ENCODE measurements around the gene NRN1.
A peak's percentile ranks its signal among the peaks of the same experiment; 100 is the strongest.

NRN1 gene

GRCh38 chr6:6003621-6004366, 2.9 kb downstream of the NRN1 start:
- Histone ChIP-seq H3K27ac (peak overlapping the region in 15 of 21 experiments; percentile 2 to 85 (median 67)), H3K4me3 (peak overlapping the region; percentile 22 to 54 (median 36))

- H3K27ac ChIP-seq, result peak overlapping the region in 12 of 21 experiments; percentile 17 to 85 (median 68)
- peak overlapping the region; percentile 22 to 54 (median 36) for H3K4me3 ChIP-seq
Measured at GRCh38 chr6:6002848-6003620, 3.7 kb downstream of the NRN1 start.

GRCh38 chr6:6002005-6002847, 4.5 kb downstream of the NRN1 start:
- Histone ChIP-seq H3K4me3 (no peak overlapping the region), H3K27ac (no peak overlapping the region)

- no peak overlapping the region for H3K4me3 ChIP-seq
- H3K27ac ChIP-seq, result no peak overlapping the region
Measured at GRCh38 chr6:6001443-6001842, 5.3 kb downstream of the NRN1 start.

- Histone ChIP-seq H3K27ac (peak overlapping the region in 11 of 21 experiments; percentile 1 to 86 (median 65)), H3K4me3 (peak overlapping the region in 2 of 7 experiments; percentile 12 to 19)
Measured at GRCh38 chr6:5999688-6000608, 6.8 kb downstream of the NRN1 start.

- H3K4me3 ChIP-seq, result peak overlapping the region in 4 of 7 experiments; percentile 12 to 19 (median 16)
- peak overlapping the region in 13 of 21 experiments; percentile 1 to 86 (median 65) for H3K27ac ChIP-seq
Measured at GRCh38 chr6:5998711-5999687, 7.7 kb downstream of the NRN1 start.

- Histone ChIP-seq H3K27ac (peak overlapping the region in 12 of 21 experiments; percentile 1 to 86 (median 66)), H3K4me3 (peak overlapping the region in 1 of 7 experiments; percentile 12)
Measured at GRCh38 chr6:5998236-5998635, 8.5 kb downstream of the NRN1 start.

- Histone ChIP-seq H3K4me3 (peak overlapping the region; percentile 48 to 64 (median 55)), H3K27ac (peak overlapping the region in 18 of 21 experiments; percentile 13 to 86 (median 66))
Measured at GRCh38 chr6:5997420-5997987, 9.2 kb downstream of the NRN1 start.

GRCh38 chr6:5996714-5997419, 9.9 kb downstream of the NRN1 start:
- peak overlapping the region; percentile 48 to 64 (median 55) for H3K4me3 ChIP-seq
- H3K27ac ChIP-seq, result peak overlapping the region in 18 of 21 experiments; percentile 13 to 86 (median 66)

- H3K27ac ChIP-seq, result peak overlapping the region in 17 of 21 experiments; percentile 13 to 86 (median 67)
- H3K4me3 ChIP-seq, result peak overlapping the region; percentile 48 to 64 (median 55)
Measured at GRCh38 chr6:5995949-5996713, 10.6 kb downstream of the NRN1 start.

DNA sequence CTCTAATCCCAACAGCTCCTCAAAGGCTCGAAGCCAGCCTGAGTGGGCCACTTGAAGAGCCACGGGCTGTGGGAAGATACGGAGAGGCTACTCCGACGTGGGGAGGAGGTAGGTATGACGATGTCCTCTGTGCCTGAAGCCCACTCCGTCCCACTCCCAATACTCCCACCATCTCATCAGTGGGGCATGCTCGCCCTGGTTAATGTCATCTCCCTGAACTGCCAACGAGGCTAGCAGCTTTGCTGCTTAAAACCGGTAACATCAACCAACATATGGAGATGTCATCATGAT, 11.1 kb downstream of the NRN1 start:
- peak overlapping the region in 4 of 7 experiments; percentile 55 to 64 (median 62) for H3K4me3 ChIP-seq
- peak overlapping the region in 8 of 21 experiments; percentile 36 to 86 (median 72) for H3K27ac ChIP-seq

GRCh38 chr6:5994999-5995657, 11.6 kb downstream of the NRN1 start:
- Histone ChIP-seq H3K27ac (peak overlapping the region in 1 of 21 experiments; percentile 51), H3K4me3 (no peak overlapping the region)

GRCh38 chr6:5994234-5994998, 12.3 kb downstream of the NRN1 start:
- no peak overlapping the region for H3K4me3 ChIP-seq
- H3K27ac ChIP-seq, result no peak overlapping the region

GRCh38 chr6:5992551-5993225, 14.0 kb downstream of the NRN1 start:
- Histone ChIP-seq H3K27ac (no peak overlapping the region), H3K4me3 (no peak overlapping the region)
